Thymus (tissue), 14 donors: ENCODE measurements around the gene HFE. TPM values are rescaled to one million over a fixed set of nuclear protein-coding genes. Genes with fewer than 3 reads are reported as not detected.
"Not testable (repeated sequence)": the region's sequence is repeated elsewhere in the genome, so short reads cannot be mapped to it uniquely, and the experiment has no call there.

ENCODE experiments used
- DNase-seq, 9 donors: peaks; one replicate each; pipeline ENCODE4 v3.0.0-alpha.2; 2013; ENCODE audit warnings: low spot score in 9 of 9, low read depth in 6 of 9, missing footprints in 1 of 9
- H3K27ac ChIP-seq, 2 donors: one replicate each; pipeline ENCODE4 v1.5.1; 2013; ENCODE audit warnings: control low read depth in 1 of 2, low read depth in 1 of 2, low read length in 1 of 2, mild to moderate bottlenecking in 1 of 2, moderate library complexity in 1 of 2
- H3K27me3 ChIP-seq, 2 donors: one replicate each; pipeline ENCODE4 v1.5.1; 2013; ENCODE audit warnings: low read length in 1 of 2; ENCODE audit not compliant: control insufficient read depth in 2 of 2, insufficient read depth in 1 of 2
- H3K36me3 ChIP-seq, 2 donors: one replicate each; pipeline ENCODE4 v1.5.1; 2013; ENCODE audit warnings: low read length in 1 of 2, mild to moderate bottlenecking in 1 of 2, moderate library complexity in 1 of 2; ENCODE audit not compliant: control insufficient read depth in 2 of 2, insufficient read depth in 2 of 2
- H3K4me1 ChIP-seq, 2 donors: one replicate each; pipeline ENCODE4 v1.5.1; 2013; ENCODE audit warnings: low read length in 2 of 2; ENCODE audit not compliant: control insufficient read depth in 2 of 2, insufficient read depth in 2 of 2
- H3K4me3 ChIP-seq, 2 donors: one replicate each; pipeline ENCODE4 v1.5.1; 2013; ENCODE audit warnings: low read length in 2 of 2, control low read depth in 1 of 2, mild to moderate bottlenecking in 1 of 2
- H3K9me3 ChIP-seq, 2 donors: one replicate each; pipeline ENCODE4 v1.5.1; 2013; ENCODE audit warnings: low read length in 1 of 2, mild to moderate bottlenecking in 1 of 2; ENCODE audit not compliant: control insufficient read depth in 2 of 2, insufficient read depth in 1 of 2
- WGBS: extraction: QIAGEN DNeasy Blood & Tissue Kit; methylation state at CpG from one replicate; pipeline ENCODE4 v1.1.7; 2013; 5-methylcytosine and 5-hydroxymethylcytosine counted together
- long read RNA-seq, 10 donors: transcript quantifications; one replicate each; lab custom pipeline, GENCODE V29; 2026
- polyA plus RNA-seq: library from polyadenylated mRNA; stranded (reverse); fragments of 200-250 nt; gene quantifications from one replicate; pipeline ENCODE4 v1.2.3, GENCODE V29; 2013
- total RNA-seq: library from RNA; stranded (reverse); fragments of 120-200 nt; gene quantifications from one replicate; pipeline ENCODE4 v1.2.4, GENCODE V29; 2013
- donor health status: healthy.

The HFE gene, protein sequence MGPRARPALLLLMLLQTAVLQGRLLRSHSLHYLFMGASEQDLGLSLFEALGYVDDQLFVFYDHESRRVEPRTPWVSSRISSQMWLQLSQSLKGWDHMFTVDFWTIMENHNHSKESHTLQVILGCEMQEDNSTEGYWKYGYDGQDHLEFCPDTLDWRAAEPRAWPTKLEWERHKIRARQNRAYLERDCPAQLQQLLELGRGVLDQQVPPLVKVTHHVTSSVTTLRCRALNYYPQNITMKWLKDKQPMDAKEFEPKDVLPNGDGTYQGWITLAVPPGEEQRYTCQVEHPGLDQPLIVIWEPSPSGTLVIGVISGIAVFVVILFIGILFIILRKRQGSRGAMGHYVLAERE
- total RNA-seq (1.7 TPM), polyA plus RNA-seq (3.8 TPM)
- long read RNA-seq, donor 1, result 0 reads
- long read RNA-seq, donor 2, result 0 reads
- long read RNA-seq, donor 3, result 0 reads
- long read RNA-seq, donor 4, result 0 reads
- long read RNA-seq, donor 5, full-length matches to known transcripts, result 1 of 1 reads
- long read RNA-seq, donor 5, partial matches to known transcripts, result 0 of 1 reads
- long read RNA-seq, donor 5, other reads (novel, unspliced or antisense), result 0 of 1 reads
- long read RNA-seq, donor 6, result 0 reads
- long read RNA-seq, donor 7, result 0 reads
- long read RNA-seq, donor 8, partial matches to known transcripts, result 0 of 1 reads
- long read RNA-seq, donor 8, other reads (novel, unspliced or antisense), result 0 of 1 reads
- long read RNA-seq, donor 9, full-length matches to known transcripts, result 1 of 1 reads
- long read RNA-seq, donor 9, partial matches to known transcripts, result 0 of 1 reads
- long read RNA-seq, donor 9, other reads (novel, unspliced or antisense), result 0 of 1 reads
- long read RNA-seq, donor 10, result 0 reads

DNA sequence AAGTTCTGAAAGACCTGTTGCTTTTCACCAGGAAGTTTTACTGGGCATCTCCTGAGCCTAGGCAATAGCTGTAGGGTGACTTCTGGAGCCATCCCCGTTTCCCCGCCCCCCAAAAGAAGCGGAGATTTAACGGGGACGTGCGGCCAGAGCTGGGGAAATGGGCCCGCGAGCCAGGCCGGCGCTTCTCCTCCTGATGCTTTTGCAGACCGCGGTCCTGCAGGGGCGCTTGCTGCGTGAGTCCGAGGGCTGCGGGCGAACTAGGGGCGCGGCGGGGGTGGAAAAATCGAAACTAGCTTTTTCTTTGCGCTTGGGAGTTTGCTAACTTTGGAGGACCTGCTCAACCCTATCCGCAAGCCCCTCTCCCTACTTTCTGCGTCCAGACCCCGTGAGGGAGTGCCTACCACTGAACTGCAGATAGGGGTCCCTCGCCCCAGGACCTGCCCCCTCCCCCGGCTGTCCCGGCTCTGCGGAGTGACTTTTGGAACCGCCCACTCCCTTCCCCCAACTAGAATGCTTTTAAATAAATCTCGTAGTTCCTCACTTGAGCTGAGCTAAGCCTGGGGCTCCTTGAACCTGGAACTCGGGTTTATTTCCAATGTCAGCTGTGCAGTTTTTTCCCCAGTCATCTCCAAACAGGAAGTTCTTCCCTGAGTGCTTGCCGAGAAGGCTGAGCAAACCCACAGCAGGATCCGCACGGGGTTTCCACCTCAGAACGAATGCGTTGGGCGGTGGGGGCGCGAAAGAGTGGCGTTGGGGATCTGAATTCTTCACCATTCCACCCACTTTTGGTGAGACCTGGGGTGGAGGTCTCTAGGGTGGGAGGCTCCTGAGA lies at the start of gene HFE:
Gene HFE (plus strand): TSS at position 146 of the 832 bp plus-strand sequence. CDS start 12 bp downstream, at position 158.
- WGBS, result 5% methylated on average over 41 of the region's 41 CpGs
- H3K9me3 ChIP-seq, result no peaks in the 10 kb centered on the region
- peak in 2 of 9 donors; percentile 32 to 62 for DNase-seq

DNA sequence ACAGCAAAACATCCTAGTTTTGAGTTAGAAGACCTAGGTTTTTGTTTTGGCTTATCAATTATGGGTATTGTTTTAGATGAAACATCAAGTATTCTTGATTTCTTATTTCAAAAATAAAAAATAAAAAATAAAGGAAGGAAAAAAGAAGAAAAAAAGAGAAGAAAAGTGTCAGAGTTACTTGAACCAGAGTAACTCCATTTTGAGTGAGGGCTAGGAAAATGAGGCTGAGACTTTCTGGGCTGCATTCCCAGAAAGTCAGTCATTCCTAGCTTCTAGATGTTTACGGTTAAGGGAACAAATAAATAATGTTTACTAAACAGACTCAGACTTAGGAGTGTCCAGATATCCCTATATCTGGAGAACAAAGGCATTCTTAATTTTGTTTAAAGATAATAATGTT lies 45.3 kb upstream of the HFE start:
- no peak overlapping the region for H3K4me3 ChIP-seq
- H3K36me3 ChIP-seq, result no peaks in the 10 kb centered on the region
- no peak overlapping the region for H3K27ac ChIP-seq
- 98% methylated on average over 1 of the region's 1 CpG for WGBS
- no peak for DNase-seq
- H3K9me3 ChIP-seq, result no peaks in the 10 kb centered on the region
- H3K27me3 ChIP-seq, result no peaks in the 10 kb centered on the region
- H3K4me1 ChIP-seq, result peaks cover 4 to 30% of the 10 kb centered on the region in 2 donors

More for the DNA sequence above, at the start of gene HFE:
- Histone ChIP-seq H3K27ac (peak within 1 kb of the TSS; percentile 48 to 59), H3K27me3 (peaks cover 0 to 14% of the 10 kb centered on the region in 2 donors), H3K36me3 (no peaks in the 10 kb centered on the region), H3K4me3 (peak within 1 kb of the TSS; percentile 66 to 68), H3K4me1 (peaks cover 7 to 40% of the 10 kb centered on the region in 2 donors)

DNA sequence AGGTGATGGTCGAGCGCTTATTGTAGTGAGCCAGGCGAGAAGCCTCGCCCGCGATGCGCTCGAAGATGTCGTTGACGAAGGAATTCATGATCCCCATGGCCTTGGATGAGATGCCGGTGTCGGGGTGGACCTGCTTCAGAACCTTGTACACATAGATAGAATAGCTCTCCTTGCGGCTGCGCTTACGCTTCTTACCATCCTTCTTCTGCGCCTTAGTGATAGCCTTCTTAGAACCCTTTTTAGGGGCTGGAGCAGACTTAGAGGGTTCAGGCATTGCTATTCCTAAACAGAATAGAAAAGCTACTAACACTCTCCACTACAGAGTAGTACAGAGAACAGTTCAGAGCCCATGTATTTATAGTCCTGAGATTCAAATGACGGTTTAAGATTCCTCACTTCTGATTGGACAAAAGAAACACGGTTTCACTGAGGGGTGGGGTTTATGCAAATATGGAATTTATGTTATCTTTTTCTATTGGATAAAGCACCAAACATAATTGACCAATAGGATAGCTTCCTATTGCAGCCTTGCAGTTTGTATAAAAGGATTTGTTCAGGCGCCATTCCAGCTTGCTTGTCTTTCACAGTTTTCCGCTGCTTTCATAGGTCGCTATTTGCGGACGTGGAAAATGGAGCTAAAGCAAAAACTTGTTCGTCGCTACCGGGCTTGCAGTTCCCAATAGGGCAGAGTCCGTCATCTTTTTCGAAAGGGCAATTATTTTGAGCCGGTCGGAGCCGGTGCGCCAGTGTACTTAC lies 43.7 kb upstream of the HFE start:
- peak overlapping the region; percentile 53 to 65 for H3K4me3 ChIP-seq
- peak; percentile 78 to 99 (median 95) for DNase-seq
- 3% methylated on average over 32 of the region's 32 CpGs for whole genome bisulfite sequencing
- peak overlapping the region; percentile 97 to 98 for H3K27ac ChIP-seq
- H3K4me1 ChIP-seq, result peaks cover 4 to 28% of the 10 kb centered on the region in 2 donors
- H3K9me3 ChIP-seq, result no peaks in the 10 kb centered on the region
- H3K36me3 ChIP-seq, result no peaks in the 10 kb centered on the region
- no peaks in the 10 kb centered on the region for H3K27me3 ChIP-seq

DNA sequence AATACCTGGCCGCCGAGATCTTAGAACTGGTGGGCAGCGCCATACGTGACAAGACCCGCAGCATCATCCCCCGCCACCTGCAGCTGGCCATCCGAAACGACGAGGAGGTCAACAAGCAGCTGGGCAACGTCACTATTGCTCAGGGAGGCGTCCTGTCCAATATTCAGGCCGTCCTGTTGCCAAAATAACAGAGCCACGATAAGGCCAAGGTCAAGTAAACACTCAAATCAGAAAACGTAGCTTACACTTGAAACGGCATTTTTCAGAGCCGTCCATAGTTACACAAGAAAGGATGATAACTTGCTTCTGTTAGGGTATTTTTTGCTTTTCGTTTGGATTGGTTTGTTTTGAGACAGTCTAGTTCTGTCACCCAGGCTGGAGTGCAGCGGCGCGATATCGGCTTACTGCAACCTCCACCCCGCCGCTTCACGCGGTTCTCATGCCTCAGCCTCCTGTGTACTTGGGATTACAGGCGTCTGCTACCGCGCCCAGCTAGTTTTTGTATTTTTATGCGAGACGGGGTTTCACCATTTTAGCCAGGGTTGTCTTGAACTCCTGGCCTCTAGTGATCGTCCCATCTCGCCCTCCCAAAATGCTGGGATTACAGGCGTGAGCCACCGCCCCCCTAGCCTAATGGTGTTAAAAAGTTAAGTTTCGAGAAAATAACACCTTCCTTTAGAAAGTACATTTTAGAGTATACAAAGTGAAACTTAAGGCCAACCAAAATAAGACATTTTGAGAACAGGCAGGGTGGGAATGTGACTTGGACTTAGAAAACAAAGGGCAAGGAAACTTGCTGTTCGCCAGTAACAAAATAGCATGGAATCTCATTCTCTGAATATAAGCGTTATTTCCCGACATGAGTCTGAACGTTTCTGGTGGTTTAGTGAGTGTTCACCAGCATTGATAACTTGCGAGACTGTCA lies 42.8 kb upstream of the HFE start:
- peak in 2 of 9 donors; percentile 48 to 59 for DNase-seq
- peak overlapping the region; percentile 48 to 65 for H3K4me3 ChIP-seq
- WGBS, result 3% methylated on average over 40 of the region's 40 CpGs
- H3K27me3 ChIP-seq, result no peaks in the 10 kb centered on the region
- no peaks in the 10 kb centered on the region for H3K36me3 ChIP-seq
- peak overlapping the region; percentile 97 for H3K27ac ChIP-seq
- peaks cover 4 to 28% of the 10 kb centered on the region in 2 donors for H3K4me1 ChIP-seq
- no peaks in the 10 kb centered on the region for H3K9me3 ChIP-seq

DNA sequence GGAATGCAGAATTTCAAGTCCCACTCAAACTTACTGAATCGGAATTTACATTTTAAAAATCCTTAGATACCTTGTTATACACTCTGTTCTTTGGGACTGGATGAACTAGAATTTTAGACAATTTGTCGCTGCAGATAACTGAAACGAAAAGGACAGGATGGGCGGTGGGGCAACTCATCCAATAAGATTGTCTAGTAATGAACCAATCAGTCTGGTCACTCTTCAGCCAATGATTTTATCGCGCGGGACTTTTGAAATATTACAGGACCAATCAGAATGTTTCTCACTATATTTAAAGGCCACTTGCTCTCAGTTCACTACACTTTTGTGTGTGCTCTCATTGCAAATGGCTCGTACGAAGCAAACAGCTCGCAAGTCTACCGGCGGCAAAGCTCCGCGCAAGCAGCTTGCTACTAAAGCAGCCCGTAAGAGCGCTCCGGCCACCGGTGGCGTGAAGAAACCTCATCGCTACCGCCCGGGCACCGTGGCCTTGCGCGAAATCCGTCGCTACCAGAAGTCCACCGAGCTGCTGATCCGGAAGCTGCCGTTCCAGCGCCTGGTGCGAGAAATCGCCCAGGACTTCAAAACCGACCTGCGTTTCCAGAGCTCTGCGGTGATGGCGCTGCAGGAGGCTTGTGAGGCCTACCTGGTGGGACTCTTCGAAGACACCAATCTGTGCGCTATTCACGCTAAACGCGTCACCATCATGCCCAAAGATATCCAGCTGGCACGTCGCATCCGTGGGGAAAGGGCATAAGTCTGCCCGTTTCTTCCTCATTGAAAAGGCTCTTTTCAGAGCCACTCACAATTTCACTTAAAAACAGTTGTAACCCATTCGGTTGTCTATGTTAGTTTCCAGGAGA lies 41.9 kb upstream of the HFE start:
- peak; percentile 87 to 99 (median 95) for DNase-seq
- Histone ChIP-seq H3K9me3 (no peaks in the 10 kb centered on the region), H3K27ac (peak overlapping the region; percentile 97), H3K27me3 (no peaks in the 10 kb centered on the region), H3K4me1 (peaks cover 4 to 28% of the 10 kb centered on the region in 2 donors), H3K36me3 (no peaks in the 10 kb centered on the region), H3K4me3 (peak overlapping the region; percentile 48 to 65)
- 2% methylated on average over 47 of the region's 47 CpGs for WGBS

DNA sequence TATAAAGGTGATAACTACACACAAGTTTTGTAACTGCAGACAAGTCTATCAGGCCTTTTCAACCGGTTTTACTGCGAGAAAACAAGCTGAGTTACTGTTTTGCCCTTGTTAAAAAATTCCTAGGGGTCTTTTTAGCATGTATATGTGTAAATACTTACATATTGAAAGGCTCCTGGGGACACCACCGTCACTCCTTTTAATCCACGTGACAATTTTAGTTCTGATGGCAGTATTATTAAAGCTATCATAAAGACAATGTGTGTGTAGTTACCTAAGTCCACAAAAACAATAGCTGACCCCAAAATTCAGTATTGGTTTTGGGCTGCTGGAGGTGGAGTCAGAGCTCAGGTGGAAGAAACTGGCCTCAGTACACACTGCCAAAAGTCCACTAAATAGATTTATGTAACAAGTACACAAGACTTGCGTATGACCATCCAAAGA lies 41.3 kb upstream of the HFE start:
- WGBS, result 43% methylated on average over 5 of the region's 5 CpGs
- Histone ChIP-seq H3K27me3 (no peaks in the 10 kb centered on the region), H3K27ac (peak overlapping the region in 1 of 2 donors; percentile 97), H3K9me3 (no peaks in the 10 kb centered on the region), H3K4me3 (peak overlapping the region; percentile 48 to 65), H3K36me3 (no peaks in the 10 kb centered on the region), H3K4me1 (peaks cover 4 to 28% of the 10 kb centered on the region in 2 donors)
- no peak for DNase-seq

DNA sequence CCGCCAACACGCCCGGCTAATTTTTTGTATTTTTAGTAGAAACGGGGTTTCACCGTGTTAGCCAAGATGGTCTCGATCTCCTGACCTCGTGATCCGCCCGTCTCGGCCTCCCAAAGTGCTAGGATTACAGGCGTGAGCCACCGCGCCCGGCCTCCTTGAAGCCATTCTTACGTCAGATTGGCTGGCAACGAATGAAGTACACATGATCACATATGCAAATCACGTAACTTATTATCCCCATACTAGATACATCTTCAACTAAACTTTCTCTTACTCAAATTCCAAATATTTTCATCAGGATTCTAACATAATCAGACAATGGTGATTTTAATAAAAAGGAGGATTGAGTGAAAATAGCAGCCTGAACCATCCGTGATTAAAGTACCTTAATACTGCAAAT lies 39.9 kb upstream of the HFE start:
- not testable (repeated sequence) for H3K36me3 ChIP-seq, H3K9me3 ChIP-seq, H3K27me3 ChIP-seq, DNase-seq, H3K27ac ChIP-seq, H3K4me3 ChIP-seq
- peaks cover 4 to 28% of the 10 kb centered on the region in 2 donors for H3K4me1 ChIP-seq
- 94% methylated on average over 12 of the region's 18 CpGs for WGBS
